Umbilical cord (tissue), 1 donor: ENCODE measurements around the gene MRO. TPM values are rescaled to one million over a fixed set of nuclear protein-coding genes. Genes with fewer than 3 reads are reported as not detected.

ENCODE experiments used
- total RNA-seq: library from RNA; depleted of rRNA; stranded (reverse); fragments of >200 nt; gene quantifications from one replicate; pipeline ENCODE4 v1.2.3, GENCODE V29; 2014; ENCODE audit warnings: low replicate concordance; ENCODE audit not compliant: insufficient read depth

The MRO gene
- total RNA-seq, 1 donor from 2014 or later: 1.9 TPM

Other genes starting within 250 kb of the MRO start
- 52.0 TPM for gene ME2, start 59.1 kb upstream of the MRO start, total RNA-seq
- gene ELAC1, start 148.0 kb upstream of the MRO start, total RNA-seq: 15.2 TPM
- gene SMAD4, start 210.2 kb upstream of the MRO start, total RNA-seq: 92.9 TPM